Superior temporal gyrus (tissue), 1 donor: ENCODE data around the gene AGPAT3.

Experiments used
- DNase-seq: peaks from one replicate; pipeline ENCODE4 v3.0.0-alpha.2; 2016; ENCODE audit errors: extremely low spot score

The AGPAT3 gene

DNA sequence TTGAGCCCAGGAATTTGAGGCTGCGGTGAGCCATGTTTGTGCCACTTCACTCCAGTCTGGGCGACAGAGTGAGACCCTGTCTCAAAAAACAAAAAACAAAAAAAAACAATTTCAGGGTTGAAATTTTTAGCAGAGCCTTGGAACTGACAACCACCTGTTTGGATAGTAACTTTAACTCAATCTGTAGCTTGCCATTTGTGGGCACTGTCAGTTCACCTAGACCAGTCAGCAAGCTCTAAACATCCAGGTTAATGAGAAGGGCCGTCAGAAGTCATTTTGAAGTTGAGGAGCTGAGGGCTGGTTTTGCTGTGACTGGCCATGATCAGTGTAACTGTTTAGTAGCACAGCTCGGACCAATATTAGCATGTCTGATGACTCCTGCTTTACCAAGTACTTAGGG lies 155.5 kb downstream of the AGPAT3 start:
- DNase-seq: no peak

DNA sequence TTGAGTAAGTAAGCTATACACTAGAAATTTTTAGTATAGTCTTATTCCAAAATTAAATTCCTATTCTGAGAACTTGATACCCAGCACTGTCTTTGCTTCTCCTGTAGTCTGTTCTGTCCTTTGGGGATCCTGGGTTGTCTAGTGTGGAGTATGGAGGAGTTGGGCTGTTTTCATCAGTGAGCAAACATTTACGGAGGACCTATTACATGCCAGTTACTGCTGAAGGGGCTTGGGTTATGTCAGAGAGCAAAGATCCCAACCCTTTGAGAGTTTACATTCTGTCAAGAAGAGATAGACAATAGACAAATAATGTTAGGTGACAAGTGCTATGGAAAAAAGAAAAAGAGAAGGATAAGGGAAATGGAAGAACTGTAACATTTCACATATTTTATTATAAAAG lies 156.0 kb downstream of the AGPAT3 start:
- DNase-seq: no peak

DNA sequence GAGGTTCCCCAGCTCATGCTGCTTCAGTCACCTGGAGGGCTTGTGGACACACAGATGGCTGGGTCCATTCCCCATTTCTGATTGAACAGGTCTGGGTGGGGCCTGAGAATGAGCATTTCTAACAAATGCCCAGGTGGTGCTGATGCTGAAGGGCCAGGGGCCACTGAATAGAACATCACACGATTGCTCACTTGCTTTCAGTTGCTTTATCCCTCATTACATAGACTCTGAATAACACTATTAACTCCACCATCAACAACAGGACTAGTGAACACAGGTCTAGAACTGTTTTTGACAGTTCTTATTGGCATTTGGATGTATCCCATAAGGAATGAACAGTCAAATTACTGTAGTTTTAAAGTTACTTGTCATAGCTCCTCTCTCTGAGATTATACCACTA lies 159.2 kb downstream of the AGPAT3 start:
- no peak for DNase-seq

- DNase-seq: peak; percentile 71
These were observed 159.9 kb downstream of the AGPAT3 start for GRCh38 chr21:44024887-44025353.

- no peak for DNase-seq
These were observed 162.7 kb downstream of the AGPAT3 start for GRCh38 chr21:44027607-44028286.

- no peak for DNase-seq
These were observed 163.2 kb downstream of the AGPAT3 start for GRCh38 chr21:44028287-44028659.

- DNase-seq: no peak
These were observed 164.6 kb downstream of the AGPAT3 start for GRCh38 chr21:44029460-44030087.

GRCh38 chr21:44035244-44035643 lies 170.2 kb downstream of the AGPAT3 start:
- DNase-seq: no peak
